IMR-90 (cell line): Measurements from ENCODE around the gene PCBP4. TPM values are rescaled to one million over a fixed set of nuclear protein-coding genes. Genes with fewer than 3 reads are reported as not detected.

Source experiments
- ATAC-seq: fragments of 200-7000 bp; cut with Tn5 transposase; 2 replicates; pipeline ENCODE4 v1.9.1; 2020; ENCODE audit warnings: low read depth, mild to moderate bottlenecking, moderate library complexity
- BruUV-seq: library from RNA; stranded (reverse); fragments of 400-500 nt; replicated peaks from 2 replicates; lab custom pipeline; 2021; lab: Mats Ljungman, UMichigan
- CTCF ChIA-PET: fragments of 300-600 bp; formaldehyde crosslinking; extraction: SDS; loops from one replicate; lab custom pipeline; 2021; ENCODE audit warnings: antibody characterized with exemption; lab: Yijun Ruan, JAX
- POLR2A ChIA-PET: fragments of 300-600 bp; sonication (Branson Sonifier 250); formaldehyde crosslinking; loops from one replicate; lab custom pipeline; 2022; ENCODE audit warnings: antibody characterized with exemption; ENCODE audit not compliant: unreplicated experiment; lab: Charles Lee
- DNase-seq: peaks from one replicate; pipeline ENCODE4 v3.0.0; 2013
- H2AFZ ChIP-seq: replicated peaks from 2 replicates; pipeline ENCODE3; 2013; ENCODE audit warnings: low read length, mild to moderate bottlenecking; ENCODE audit not compliant: poor library complexity
- H2AK5ac ChIP-seq: 2 replicates; pipeline ENCODE4 v1.6.1; 2013; ENCODE audit warnings: low read depth, low read length, inconsistent platforms
- H2AK9ac ChIP-seq: replicated peaks from 2 replicates; pipeline ENCODE3; 2013; ENCODE audit warnings: mild to moderate bottlenecking, low read depth, low read length, moderate library complexity; ENCODE audit not compliant: poor library complexity
- H2BK120ac ChIP-seq: 2 replicates; pipeline ENCODE4 v1.6.1; 2013; ENCODE audit warnings: low read depth, low read length, inconsistent platforms
- H2BK15ac ChIP-seq: 3 replicates; pipeline ENCODE4 v1.6.1; 2013; ENCODE audit warnings: low read depth, low read length, inconsistent platforms
- H2BK20ac ChIP-seq: 2 replicates; pipeline ENCODE4 v1.6.1; 2013; ENCODE audit warnings: low read depth, mild to moderate bottlenecking, inconsistent platforms, low read length, moderate library complexity
- H2BK5ac ChIP-seq: 2 replicates; pipeline ENCODE4 v1.6.1; 2013; ENCODE audit warnings: mild to moderate bottlenecking, low read depth, low read length, inconsistent platforms; ENCODE audit not compliant: poor library complexity, severe bottlenecking
- H3K14ac ChIP-seq: replicated peaks from 2 replicates; pipeline ENCODE4 v1.6.1; 2013; ENCODE audit warnings: low read depth, low read length, inconsistent platforms
- H3K18ac ChIP-seq: 2 replicates; pipeline ENCODE4 v1.6.1; 2013; ENCODE audit warnings: low read depth, low read length, control low read depth
- H3K23ac ChIP-seq: 2 replicates; pipeline ENCODE4 v1.6.1; 2013; ENCODE audit warnings: low read depth, low read length, inconsistent platforms
- H3K27ac ChIP-seq: 2 replicates; pipeline ENCODE4 v1.5.1; 2013; ENCODE audit warnings: mild to moderate bottlenecking, control low read depth, low read length; ENCODE audit not compliant: insufficient read depth
- H3K27me3 ChIP-seq: 2 replicates; pipeline ENCODE4 v1.6.1; 2013; ENCODE audit warnings: low read length; ENCODE audit not compliant: control insufficient read depth, insufficient read depth
- H3K36me3 ChIP-seq: 2 replicates; pipeline ENCODE4 v1.6.1; 2013; ENCODE audit warnings: low read length, mixed read lengths; ENCODE audit not compliant: control insufficient read depth, insufficient read depth
- H3K4ac ChIP-seq: 2 replicates; pipeline ENCODE4 v1.6.1; 2013; ENCODE audit warnings: low read depth, low read length, inconsistent platforms
- H3K4me1 ChIP-seq: 2 replicates; pipeline ENCODE4 v1.6.1; 2013; ENCODE audit warnings: low read length, mixed read lengths; ENCODE audit not compliant: control insufficient read depth, insufficient read depth
- H3K4me2 ChIP-seq: 2 replicates; pipeline ENCODE4 v1.6.1; 2013; ENCODE audit warnings: low read depth, mild to moderate bottlenecking, control low read depth, low read length, moderate library complexity
- H3K4me3 ChIP-seq: 2 replicates; pipeline ENCODE4 v1.5.1; 2013; ENCODE audit warnings: low read depth, mild to moderate bottlenecking, control low read depth, low read length, moderate library complexity; ENCODE audit not compliant: insufficient read depth
- H3K56ac ChIP-seq: 2 replicates; pipeline ENCODE4 v1.6.1; 2013; ENCODE audit warnings: low read length, inconsistent platforms; ENCODE audit not compliant: insufficient read depth; ENCODE audit errors: extremely low read depth
- H3K79me1 ChIP-seq, 2 experiments: 2 replicates each; pipeline ENCODE4 v1.6.1; 2013; ENCODE audit warnings: low read length in 2 of 2, inconsistent platforms in 1 of 2, low read depth in 1 of 2
- H3K9ac ChIP-seq: 2 replicates; pipeline ENCODE4 v1.6.1; 2013; ENCODE audit warnings: low read depth, low read length, control low read depth
- H3K9me1 ChIP-seq: 2 replicates; pipeline ENCODE4 v1.6.1; 2013; ENCODE audit warnings: low read length, inconsistent platforms; ENCODE audit not compliant: insufficient read depth
- H3K9me3 ChIP-seq: 2 replicates; pipeline ENCODE4 v1.6.1; 2013; ENCODE audit warnings: low read length; ENCODE audit not compliant: control insufficient read depth, insufficient read depth
- H4K20me1 ChIP-seq: 2 replicates; pipeline ENCODE4 v1.6.1; 2013; ENCODE audit warnings: low read length, inconsistent platforms; ENCODE audit not compliant: insufficient read depth
- H4K5ac ChIP-seq: 2 replicates; pipeline ENCODE4 v1.6.1; 2013; ENCODE audit warnings: mild to moderate bottlenecking, low read depth, low read length, control low read depth
- H4K8ac ChIP-seq, 2 experiments: 2 replicates each; pipeline ENCODE4 v1.6.1; 2013; ENCODE audit warnings: low read depth in 2 of 2, low read length in 2 of 2, control low read depth in 1 of 2, inconsistent platforms in 1 of 2
- H4K91ac ChIP-seq: 2 replicates; pipeline ENCODE4 v1.6.1; 2013; ENCODE audit warnings: low read depth, low read length, inconsistent platforms; ENCODE audit not compliant: insufficient read depth
- CEBPB ChIP-seq: IDR thresholded peaks from 2 replicates; pipeline ENCODE4 v1.6.1; 2012; ENCODE audit warnings: low read depth, low read length, improper control_type of control experiment
- POLR2A ChIP-seq: IDR thresholded peaks from 2 replicates; pipeline ENCODE4 v1.6.1; 2012; ENCODE audit warnings: mild to moderate bottlenecking, low read depth, low read length
- RFX5 ChIP-seq: IDR thresholded peaks from 2 replicates; pipeline ENCODE4 v1.8.0; 2012; ENCODE audit warnings: low read depth, mild to moderate bottlenecking, low read length, moderate library complexity
- SMC3 ChIP-seq: fragments of 150-350 bp; IDR thresholded peaks from 2 replicates; pipeline ENCODE4 v1.6.1; 2016; ENCODE audit warnings: low read depth, mild to moderate bottlenecking, antibody characterized with exemption, low read length, moderate library complexity
- WGBS, 2 experiments: methylation state at CpG; one replicate each; pipeline versions ENCODE4 v1.1.5 to v1.1.7; 2013; ENCODE audit warnings: missing lambda C conversion rate in 2 of 2; ENCODE audit not compliant: insufficient read length in 1 of 2; ENCODE audit errors: extremely low coverage in 2 of 2; 5-methylcytosine and 5-hydroxymethylcytosine counted together
- dilution Hi-C: fragments of 300-500 bp; cut with HindIII; formaldehyde crosslinking; loops from one replicate; pipeline ENCODE4 v1.14.3; 2018; ENCODE audit warnings: low sequenced_read_pairs; ENCODE audit not compliant: unreplicated experiment
- in situ Hi-C: fragments of 300-500 bp; cut with MboI; formaldehyde crosslinking; loops from 3 replicates; pipeline ENCODE4 v1.14.3; 2019; ENCODE audit warnings: low sequenced_read_pairs, inconsistent platforms, mixed read lengths
- intact Hi-C: fragments of 100-400 bp; cut with micrococcal nuclease; formaldehyde crosslinking; loops from 2 replicates; pipeline ENCODE4 v1.10.0; 2022
- polyA plus RNA-seq, 3 experiments: library from polyadenylated mRNA; depleted of rRNA; stranded (reverse); fragments of >200 nt; gene quantifications; 2 replicates each; pipeline ENCODE4 v1.2.3, GENCODE V29; 2012; ENCODE audit warnings: low replicate concordance in 1 of 3
- total RNA-seq: library from RNA; depleted of rRNA; stranded (reverse); fragments of >200 nt; gene quantifications from 2 replicates; pipeline ENCODE4 v1.2.3, GENCODE V29; 2012
- TF ChIP-seq, protein P1 (sequence below): conservative IDR thresholded peaks from 2 replicates; pipeline ENCODE4 v1.5.1; 2012; ENCODE audit warnings: mild to moderate bottlenecking, low read depth, low read length, improper control_type of control experiment

Gene PCBP4
- total and polyA plus RNA-seq, 2 of the 4 experiments (the other 2 are of a cell fraction): 70.8 to 110 TPM

DNA sequence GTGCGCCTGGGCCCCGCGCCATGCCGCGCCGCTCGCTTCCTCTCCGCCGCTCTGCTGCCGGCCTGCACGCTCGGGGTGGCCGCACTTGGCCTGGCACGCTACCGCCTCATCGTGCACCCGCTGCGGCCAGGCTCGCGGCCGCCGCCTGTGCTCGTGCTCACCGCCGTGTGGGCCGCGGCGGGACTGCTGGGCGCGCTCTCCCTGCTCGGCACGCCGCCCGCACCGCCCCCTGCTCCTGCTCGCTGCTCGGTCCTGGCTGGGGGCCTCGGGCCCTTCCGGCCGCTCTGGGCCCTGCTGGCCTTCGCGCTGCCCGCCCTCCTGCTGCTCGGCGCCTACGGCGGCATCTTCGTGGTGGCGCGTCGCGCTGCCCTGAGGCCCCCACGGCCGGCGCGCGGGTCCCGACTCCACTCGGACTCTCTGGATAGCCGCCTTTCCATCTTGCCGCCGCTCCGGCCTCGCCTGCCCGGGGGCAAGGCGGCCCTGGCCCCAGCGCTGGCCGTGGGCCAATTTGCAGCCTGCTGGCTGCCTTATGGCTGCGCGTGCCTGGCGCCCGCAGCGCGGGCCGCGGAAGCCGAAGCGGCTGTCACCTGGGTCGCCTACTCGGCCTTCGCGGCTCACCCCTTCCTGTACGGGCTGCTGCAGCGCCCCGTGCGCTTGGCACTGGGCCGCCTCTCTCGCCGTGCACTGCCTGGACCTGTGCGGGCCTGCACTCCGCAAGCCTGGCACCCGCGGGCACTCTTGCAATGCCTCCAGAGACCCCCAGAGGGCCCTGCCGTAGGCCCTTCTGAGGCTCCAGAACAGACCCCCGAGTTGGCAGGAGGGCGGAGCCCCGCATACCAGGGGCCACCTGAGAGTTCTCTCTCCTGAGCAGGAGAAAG, 11.1 kb downstream of the PCBP4 start:
- Histone ChIP-seq H2BK20ac (no peak overlapping the region), H2BK5ac (no peak overlapping the region), H2AK9ac (no peak overlapping the region), H3K79me1 (peaks cover 0 to 5% of the 10 kb centered on the region in 2 experiments; a peak in 2 of 4 replicates), H3K9ac (no peak overlapping the region), H4K20me1 (peaks cover 3% of the 10 kb centered on the region; the same call in 1 of the 2 replicates), H3K9me1 (peaks cover 6% of the 10 kb centered on the region; the same call in 1 of the 2 replicates), H3K4ac (no peak overlapping the region), H3K18ac (no peak overlapping the region), H3K27ac (no peak overlapping the region), H3K4me1 (peaks cover 9% of the 10 kb centered on the region), H2BK15ac (no peak overlapping the region), H3K4me2 (no peak overlapping the region), H4K91ac (no peak overlapping the region), H3K36me3 (peaks cover 32% of the 10 kb centered on the region), H4K8ac (no peak overlapping the region), H3K14ac (no peak overlapping the region), H2AFZ (peak overlapping the region; percentile 69), H3K56ac (no peak overlapping the region), H3K4me3 (no peak overlapping the region), H3K9me3 (no peaks in the 10 kb centered on the region), H2AK5ac (no peak overlapping the region), H4K5ac (no peak overlapping the region), H3K23ac (no peak overlapping the region), H2BK120ac (no peak overlapping the region), H3K27me3 (no peaks in the 10 kb centered on the region)
- CTCF ChIA-PET: no interaction called here
- TF ChIP-seq CEBPB: no peak
- no peak for TF ChIP-seq SMC3
- no peak for TF ChIP-seq RFX5
- TF ChIP-seq, protein P1, sequence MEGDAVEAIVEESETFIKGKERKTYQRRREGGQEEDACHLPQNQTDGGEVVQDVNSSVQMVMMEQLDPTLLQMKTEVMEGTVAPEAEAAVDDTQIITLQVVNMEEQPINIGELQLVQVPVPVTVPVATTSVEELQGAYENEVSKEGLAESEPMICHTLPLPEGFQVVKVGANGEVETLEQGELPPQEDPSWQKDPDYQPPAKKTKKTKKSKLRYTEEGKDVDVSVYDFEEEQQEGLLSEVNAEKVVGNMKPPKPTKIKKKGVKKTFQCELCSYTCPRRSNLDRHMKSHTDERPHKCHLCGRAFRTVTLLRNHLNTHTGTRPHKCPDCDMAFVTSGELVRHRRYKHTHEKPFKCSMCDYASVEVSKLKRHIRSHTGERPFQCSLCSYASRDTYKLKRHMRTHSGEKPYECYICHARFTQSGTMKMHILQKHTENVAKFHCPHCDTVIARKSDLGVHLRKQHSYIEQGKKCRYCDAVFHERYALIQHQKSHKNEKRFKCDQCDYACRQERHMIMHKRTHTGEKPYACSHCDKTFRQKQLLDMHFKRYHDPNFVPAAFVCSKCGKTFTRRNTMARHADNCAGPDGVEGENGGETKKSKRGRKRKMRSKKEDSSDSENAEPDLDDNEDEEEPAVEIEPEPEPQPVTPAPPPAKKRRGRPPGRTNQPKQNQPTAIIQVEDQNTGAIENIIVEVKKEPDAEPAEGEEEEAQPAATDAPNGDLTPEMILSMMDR: peak; percentile 4; the same call in 1 of the 2 replicates
- no peak for TF ChIP-seq POLR2A
- POLR2A ChIA-PET: no interaction called here
- DNase-seq (no peak), ATAC-seq (peak; percentile 27)
- no TSS peak for BruUV-seq
- in situ Hi-C loops (loop anchor here (25.0 kb wide), 1 partner anchor 1619 kb away; the partner anchor contains the start of genes RASSF1, TUSC2 and ZMYND10), dilution Hi-C loops (no loop called here), intact Hi-C loops (no loop called here)
- WGBS, 2 experiments: 19% methylated on average over 47 of the region's 97 CpGs; no CpG with 5 or more reads in 1 of the 2 experiments
